ENCODE measurements around the gene MOV10. TPM values are rescaled to one million over a fixed set of nuclear protein-coding genes. Genes with fewer than 3 reads are reported as not detected.
"Not testable (repeated sequence)": the region's sequence is repeated elsewhere in the genome, so short reads cannot be mapped to it uniquely, and the experiment has no call there.

Gene MOV10
- total and polyA plus RNA-seq, 9 of the 15 experiments (the other 6 are each of a cell fraction or from before 2014, with no cell fraction given) = 16.7 to 105 (median 49.5) TPM

DNA sequence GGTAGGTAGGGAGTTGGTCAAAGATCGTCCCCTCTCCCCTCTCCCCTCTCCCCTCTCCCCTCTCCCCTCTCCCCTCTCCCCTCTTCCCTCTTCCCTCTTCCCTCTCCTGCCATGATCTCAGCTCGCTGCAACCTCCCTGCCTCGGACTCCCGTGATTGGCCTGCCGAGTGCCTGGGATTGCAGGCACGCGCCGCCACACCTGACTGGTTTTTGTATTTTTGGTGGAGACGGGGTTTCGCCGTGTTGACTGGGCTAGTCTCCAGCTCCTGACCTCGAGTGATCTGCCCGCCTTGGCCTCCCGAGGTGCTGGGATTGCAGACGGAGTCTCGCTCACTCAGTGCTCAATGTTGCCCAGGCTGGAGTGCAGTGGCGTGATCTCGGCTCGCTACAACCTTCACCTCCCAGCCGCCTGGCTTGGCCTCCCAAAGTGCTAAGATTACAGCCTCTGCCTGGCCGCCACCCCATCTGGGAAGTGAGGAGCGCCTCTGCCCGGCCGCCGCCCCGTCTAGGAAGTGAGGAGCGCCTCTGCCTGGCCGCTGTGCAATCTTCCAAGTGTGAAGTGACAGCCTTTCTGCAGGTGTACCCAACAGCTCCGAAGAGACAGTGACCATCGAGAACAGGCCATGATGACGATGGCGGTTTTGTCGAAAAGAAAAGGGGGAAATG lies 54.0 kb downstream of the MOV10 start:
- H3K9ac ChIP-seq (ENCODE audit: insufficient read depth in 1 of 2, low read depth in 2 of 2, low read length in 2 of 2); H4K20me1 ChIP-seq (replicated peaks; ENCODE audit: control insufficient read depth, insufficient read depth, low read length); BruUV-seq (replicated peaks); H3K4me3 ChIP-seq; H2AFZ ChIP-seq (ENCODE audit: low read depth, low read length); H3K79me2 ChIP-seq (ENCODE audit: control insufficient read depth, insufficient read depth, low read length); H3K36me3 ChIP-seq (ENCODE audit: control insufficient read depth, insufficient read depth, low read length); DNase-seq (ENCODE audit: extremely low read depth in 1 of 4, low spot score in 3 of 4); ATAC-seq; CTCF ChIA-PET (ENCODE audit: low intra/inter-chr PET ratio); in situ Hi-C loops (cut with MboI); FAIRE-seq; H3K9me3 ChIP-seq (replicated peaks; ENCODE audit: control insufficient read depth, insufficient read depth, low read depth, low read length); POLR2A ChIA-PET; intact Hi-C loops (cut with micrococcal nuclease); H3K27ac ChIP-seq (ENCODE audit: extremely low read depth, low read depth, low read length); H3K4me2 ChIP-seq (ENCODE audit: insufficient read depth, low read length); H3K4me1 ChIP-seq (replicated peaks in 1 of 2; ENCODE audit: control insufficient read depth in 2 of 2, insufficient read depth in 2 of 2, low read length in 2 of 2); H3K9me1 ChIP-seq (ENCODE audit: control insufficient read depth, insufficient read depth, low read length): not testable (repeated sequence)
- WGBS (ENCODE audit: insufficient coverage, low coverage, missing lambda C conversion rate) = 23% methylated on average over 26 of the region's 33 CpGs
- TF ChIP-seq, protein P1, sequence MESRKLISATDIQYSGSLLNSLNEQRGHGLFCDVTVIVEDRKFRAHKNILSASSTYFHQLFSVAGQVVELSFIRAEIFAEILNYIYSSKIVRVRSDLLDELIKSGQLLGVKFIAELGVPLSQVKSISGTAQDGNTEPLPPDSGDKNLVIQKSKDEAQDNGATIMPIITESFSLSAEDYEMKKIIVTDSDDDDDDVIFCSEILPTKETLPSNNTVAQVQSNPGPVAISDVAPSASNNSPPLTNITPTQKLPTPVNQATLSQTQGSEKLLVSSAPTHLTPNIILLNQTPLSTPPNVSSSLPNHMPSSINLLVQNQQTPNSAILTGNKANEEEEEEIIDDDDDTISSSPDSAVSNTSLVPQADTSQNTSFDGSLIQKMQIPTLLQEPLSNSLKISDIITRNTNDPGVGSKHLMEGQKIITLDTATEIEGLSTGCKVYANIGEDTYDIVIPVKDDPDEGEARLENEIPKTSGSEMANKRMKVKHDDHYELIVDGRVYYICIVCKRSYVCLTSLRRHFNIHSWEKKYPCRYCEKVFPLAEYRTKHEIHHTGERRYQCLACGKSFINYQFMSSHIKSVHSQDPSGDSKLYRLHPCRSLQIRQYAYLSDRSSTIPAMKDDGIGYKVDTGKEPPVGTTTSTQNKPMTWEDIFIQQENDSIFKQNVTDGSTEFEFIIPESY (CRISPR knock-in tag; IDR thresholded peaks at IDR 0.05) = peak; percentile 72
- peaks cover 16 to 29% of the 10 kb centered on the region in 2 experiments; a peak in 4 of 5 replicates for H3K27me3 ChIP-seq (ENCODE audit: control insufficient read depth in 2 of 2, insufficient read depth in 2 of 2, low read length in 2 of 2)

DNA sequence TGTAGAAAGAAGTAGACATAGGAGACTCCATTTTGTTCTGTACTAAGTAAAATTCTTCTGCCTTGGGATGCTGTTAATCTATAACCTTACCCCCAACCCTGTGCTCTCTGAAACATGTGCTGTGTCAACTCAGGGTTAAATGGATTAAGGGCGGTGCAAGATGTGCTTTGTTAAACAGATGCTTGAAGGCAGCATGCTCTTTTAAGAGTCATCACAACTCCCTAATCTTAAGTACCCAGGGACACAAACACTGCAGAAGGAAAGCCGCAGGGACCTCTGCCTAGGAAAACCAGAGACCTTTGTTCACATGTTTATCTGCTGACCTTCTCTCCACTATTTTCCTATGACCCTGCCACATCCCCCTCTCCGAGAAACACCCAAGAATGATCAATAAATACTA lies 54.6 kb downstream of the MOV10 start:
- DNase-seq (ENCODE audit: extremely low read depth in 1 of 4, low spot score in 3 of 4); H2AFZ ChIP-seq (ENCODE audit: low read depth, low read length); FAIRE-seq; CTCF ChIA-PET (ENCODE audit: low intra/inter-chr PET ratio); H3K36me3 ChIP-seq (ENCODE audit: control insufficient read depth, insufficient read depth, low read length); H3K9me1 ChIP-seq (ENCODE audit: control insufficient read depth, insufficient read depth, low read length); H3K27ac ChIP-seq (ENCODE audit: extremely low read depth, low read depth, low read length); H3K79me2 ChIP-seq (ENCODE audit: control insufficient read depth, insufficient read depth, low read length); BruUV-seq (replicated peaks); intact Hi-C loops (cut with micrococcal nuclease); H3K4me2 ChIP-seq (ENCODE audit: insufficient read depth, low read length); H3K4me1 ChIP-seq (replicated peaks in 1 of 2; ENCODE audit: control insufficient read depth in 2 of 2, insufficient read depth in 2 of 2, low read length in 2 of 2); POLR2A ChIA-PET; H3K4me3 ChIP-seq; H3K9ac ChIP-seq (ENCODE audit: insufficient read depth in 1 of 2, low read depth in 2 of 2, low read length in 2 of 2); ATAC-seq; in situ Hi-C loops (cut with MboI); H3K9me3 ChIP-seq (replicated peaks; ENCODE audit: control insufficient read depth, insufficient read depth, low read depth, low read length); H4K20me1 ChIP-seq (replicated peaks; ENCODE audit: control insufficient read depth, insufficient read depth, low read length); TF ChIP-seq ID3 (CRISPR knock-in tag; IDR thresholded peaks at IDR 0.05): not testable (repeated sequence)
- 6% methylated on average over 2 of the region's 3 CpGs for WGBS (ENCODE audit: insufficient coverage, low coverage, missing lambda C conversion rate)
- peaks cover 13 to 29% of the 10 kb centered on the region in 2 experiments; a peak in 4 of 5 replicates for H3K27me3 ChIP-seq (ENCODE audit: control insufficient read depth in 2 of 2, insufficient read depth in 2 of 2, low read length in 2 of 2)
- TF ChIP-seq ARID1B (IDR thresholded peaks at IDR 0.05) (peak; percentile 54), TAL1 (IDR thresholded peaks at IDR 0.05) (peak; percentile 74), TCF3 (CRISPR knock-in tag; IDR thresholded peaks at IDR 0.05) (peak; percentile 76), FOXA3 (CRISPR knock-in tag; conservative IDR thresholded peaks at IDR 0.05 in 1 of 2, IDR thresholded peaks at IDR 0.05 in 1 of 2) (0 out of 4 replicates have a peak, but pooled peaks of 1 of the 2 experiments have one; percentile 41), ID3 (tag; IDR thresholded peaks at IDR 0.05) (peak; percentile 65; the same call in 1 of the 2 replicates), MNT (conservative IDR thresholded peaks at IDR 0.05) (peak in 1 of 2 experiments; percentile 35; a peak in 1 of 4 replicates), NCOR1 (IDR thresholded peaks at IDR 0.05) (peak; percentile 53), CBFA2T3 (IDR thresholded peaks at IDR 0.05) (peak; percentile 83)
- TF ChIP-seq, protein P2, sequence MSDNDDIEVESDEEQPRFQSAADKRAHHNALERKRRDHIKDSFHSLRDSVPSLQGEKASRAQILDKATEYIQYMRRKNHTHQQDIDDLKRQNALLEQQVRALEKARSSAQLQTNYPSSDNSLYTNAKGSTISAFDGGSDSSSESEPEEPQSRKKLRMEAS (CRISPR knock-in tag; IDR thresholded peaks at IDR 0.05) = peak; percentile 72
